Fibroblast of lung (primary cell): Measurements from ENCODE around the gene CNKSR3.

Experiments
- CTCF ChIP-seq, 2 donors: IDR thresholded peaks in 1 of 2; conservative IDR thresholded peaks in 1 of 2; 1 replicate in 1 of 2; 2 replicates in 1 of 2; pipeline ENCODE4 v1.5.1; 2011 to 2012; ENCODE audit warnings: low read length in 2 of 2, control low read depth in 1 of 2, inconsistent platforms in 1 of 2, low read depth in 1 of 2, mild to moderate bottlenecking in 1 of 2
- EZH2 ChIP-seq: IDR thresholded peaks from 2 replicates; pipeline ENCODE4 v1.5.1; 2012; ENCODE audit warnings: low read length, control low read depth, mild to moderate bottlenecking; ENCODE audit errors: missing control alignments

GRCh38 chr6:154350293-154350692 is 160.2 kb downstream of the CNKSR3 start:
- TF ChIP-seq CTCF (conservative IDR thresholded peaks at IDR 0.05 in 1 of 2, IDR thresholded peaks at IDR 0.05 in 1 of 2; ENCODE audit: low read depth in 1 of 2, low read length in 2 of 2) (no peak), EZH2 (no peak)
